IPS-20b (cell line): ENCODE data around the gene ANAPC2.
A peak's percentile ranks its signal among the peaks of the same experiment; 100 is the strongest.

ENCODE experiments used
- H3K27ac ChIP-seq: one replicate; pipeline ENCODE4 v1.5.1; 2013; ENCODE audit warnings: low read length
- H3K27me3 ChIP-seq: 2 replicates; pipeline ENCODE4 v1.6.1; 2013; ENCODE audit warnings: mild to moderate bottlenecking, low read length, inconsistent platforms; ENCODE audit not compliant: insufficient read depth
- H3K36me3 ChIP-seq: 2 replicates; pipeline ENCODE4 v1.6.1; 2013; ENCODE audit warnings: low read depth, mild to moderate bottlenecking, inconsistent platforms, low read length, moderate library complexity; ENCODE audit not compliant: insufficient read depth
- H3K4me1 ChIP-seq: 2 replicates; pipeline ENCODE4 v1.6.1; 2013; ENCODE audit warnings: mild to moderate bottlenecking, control low read depth, inconsistent platforms, low read length, moderate library complexity; ENCODE audit not compliant: insufficient read depth
- H3K4me3 ChIP-seq: 2 replicates; pipeline ENCODE4 v1.5.1; 2013; ENCODE audit warnings: mild to moderate bottlenecking, low read length, inconsistent platforms
- H3K9ac ChIP-seq: 2 replicates; pipeline ENCODE4 v1.6.1; 2013; ENCODE audit warnings: low read depth, mild to moderate bottlenecking, inconsistent platforms, low read length, moderate library complexity
- H3K9me3 ChIP-seq: 2 replicates; pipeline ENCODE4 v1.6.1; 2013; ENCODE audit warnings: mild to moderate bottlenecking, low read depth, low read length, inconsistent platforms; ENCODE audit not compliant: insufficient read depth

ANAPC2 gene

DNA sequence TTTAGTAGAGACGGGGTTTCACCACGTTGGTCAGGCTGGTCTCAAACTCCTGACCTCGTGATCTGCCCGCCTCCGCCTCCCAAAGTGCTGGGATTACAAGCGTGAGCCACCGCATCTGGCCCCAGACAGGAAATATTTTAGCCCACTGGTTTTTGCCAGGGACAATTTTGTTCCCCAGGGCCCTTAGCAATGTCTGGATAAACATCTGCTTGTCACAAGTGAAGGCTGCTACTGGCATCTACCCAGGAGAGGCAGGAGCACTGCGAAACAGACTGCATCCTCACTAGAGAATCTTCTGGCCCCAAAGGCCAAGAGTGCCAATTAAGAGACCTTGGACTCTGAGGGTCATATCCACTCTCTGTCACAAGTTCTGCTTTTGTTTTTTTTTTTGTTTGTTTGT lies 14.6 kb upstream of the ANAPC2 start:
- Histone ChIP-seq H3K36me3 (peaks cover 10% of the 10 kb centered on the region; the same call in 1 of the 2 replicates), H3K9ac (no peak overlapping the region), H3K27ac (no peak overlapping the region), H3K27me3 (no peaks in the 10 kb centered on the region), H3K4me3 (no peak overlapping the region), H3K4me1 (peaks cover 9% of the 10 kb centered on the region), H3K9me3 (no peaks in the 10 kb centered on the region)

DNA sequence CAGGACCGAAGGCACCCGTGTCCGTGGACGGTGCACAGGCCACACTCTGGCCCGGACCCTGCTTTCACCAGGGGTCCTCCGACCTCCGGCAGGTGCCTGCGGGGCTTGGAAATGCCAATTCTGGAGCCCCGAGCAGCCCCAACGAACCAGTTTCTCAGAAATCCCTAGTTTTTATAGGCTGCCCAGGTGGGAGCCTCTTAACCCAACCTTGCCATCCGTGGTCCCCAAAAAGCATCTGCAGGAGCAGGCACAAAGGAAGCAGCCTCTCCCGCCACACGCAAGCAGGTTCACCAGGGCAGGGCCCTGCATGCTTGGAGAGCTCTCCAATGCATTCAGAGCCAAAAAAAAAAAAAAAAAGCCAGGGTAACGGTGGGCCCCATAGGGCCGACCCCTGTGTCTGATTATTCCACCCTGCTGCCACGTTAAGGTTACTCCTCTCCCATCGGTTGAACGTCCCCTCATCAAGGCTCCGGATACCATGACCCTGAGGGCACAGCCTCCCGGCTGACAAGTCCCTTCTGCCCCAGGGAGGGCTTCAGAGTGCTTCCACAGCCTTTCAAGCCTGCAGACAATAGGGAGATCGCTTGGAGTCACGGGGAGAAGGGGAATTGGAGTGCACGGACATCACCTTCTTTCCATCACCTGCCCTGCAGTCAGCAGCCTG lies 13.0 kb upstream of the ANAPC2 start:
- H3K9ac ChIP-seq: peak overlapping the region; percentile 88
- H3K9me3 ChIP-seq: no peaks in the 10 kb centered on the region
- H3K4me3 ChIP-seq: peak overlapping the region; percentile 87
- peak overlapping the region; percentile 55 for H3K27ac ChIP-seq
- H3K4me1 ChIP-seq: peaks cover 5% of the 10 kb centered on the region
- no peaks in the 10 kb centered on the region for H3K27me3 ChIP-seq
- H3K36me3 ChIP-seq: no peaks in the 10 kb centered on the region

DNA sequence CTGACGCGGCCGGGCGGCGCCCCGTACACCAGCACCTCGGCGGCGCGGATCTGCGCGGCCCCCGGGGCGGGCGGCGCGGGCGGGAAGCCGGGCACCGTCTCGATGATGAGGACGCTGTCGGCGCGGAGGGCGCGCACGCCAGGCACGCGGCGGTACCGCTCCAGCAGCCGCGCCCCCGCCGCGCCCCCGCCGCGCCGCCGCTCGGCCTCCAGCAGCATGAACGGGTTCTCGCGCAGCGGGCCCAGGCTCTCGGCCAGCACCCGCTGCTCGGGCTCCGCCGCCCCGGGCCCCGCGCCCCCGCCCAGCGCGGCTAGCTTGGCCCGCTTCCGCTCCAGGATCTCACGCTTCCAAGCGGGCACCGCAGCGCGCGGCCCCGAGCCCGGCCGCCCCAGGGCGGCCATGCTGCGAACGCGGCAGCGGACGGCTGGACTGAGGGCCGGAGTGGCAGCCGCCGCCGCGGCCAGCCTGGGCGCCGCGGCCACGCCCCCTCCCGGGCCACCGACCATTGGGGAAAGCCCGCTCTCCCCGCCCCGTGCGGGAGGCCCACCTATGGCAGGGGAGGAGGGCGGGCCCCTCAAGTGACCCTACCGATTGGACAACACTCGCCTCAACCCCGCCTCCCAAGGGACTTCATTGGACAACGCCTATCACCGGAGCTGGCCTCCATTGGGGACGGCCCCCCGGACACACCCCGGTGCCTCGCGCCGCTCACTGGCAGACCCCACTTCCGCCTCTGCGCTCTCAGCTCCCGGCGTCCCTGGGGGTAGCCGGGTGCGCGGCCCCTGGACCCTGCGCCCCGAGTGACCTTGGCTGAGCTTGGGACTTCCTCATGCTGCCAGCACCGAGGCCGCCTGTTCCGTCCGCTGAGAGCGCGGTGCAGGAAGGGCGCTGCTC lies 12.2 kb upstream of the ANAPC2 start, which contains the start of gene TPRN:
Gene TPRN (minus strand): TSS at position 431 of the 894 bp plus-strand sequence. CDS start 30 bp downstream, at position 401.
- no peaks in the 10 kb centered on the region for H3K36me3 ChIP-seq
- H3K4me3 ChIP-seq: peak within 1 kb of the TSS; percentile 87
- H3K27me3 ChIP-seq: no peaks in the 10 kb centered on the region
- peak within 1 kb of the TSS; percentile 88 for H3K9ac ChIP-seq
- peaks cover 2% of the 10 kb centered on the region; the same call in 1 of the 2 replicates for H3K4me1 ChIP-seq
- no peaks in the 10 kb centered on the region for H3K9me3 ChIP-seq
- H3K27ac ChIP-seq: peak within 1 kb of the TSS; percentile 55

DNA sequence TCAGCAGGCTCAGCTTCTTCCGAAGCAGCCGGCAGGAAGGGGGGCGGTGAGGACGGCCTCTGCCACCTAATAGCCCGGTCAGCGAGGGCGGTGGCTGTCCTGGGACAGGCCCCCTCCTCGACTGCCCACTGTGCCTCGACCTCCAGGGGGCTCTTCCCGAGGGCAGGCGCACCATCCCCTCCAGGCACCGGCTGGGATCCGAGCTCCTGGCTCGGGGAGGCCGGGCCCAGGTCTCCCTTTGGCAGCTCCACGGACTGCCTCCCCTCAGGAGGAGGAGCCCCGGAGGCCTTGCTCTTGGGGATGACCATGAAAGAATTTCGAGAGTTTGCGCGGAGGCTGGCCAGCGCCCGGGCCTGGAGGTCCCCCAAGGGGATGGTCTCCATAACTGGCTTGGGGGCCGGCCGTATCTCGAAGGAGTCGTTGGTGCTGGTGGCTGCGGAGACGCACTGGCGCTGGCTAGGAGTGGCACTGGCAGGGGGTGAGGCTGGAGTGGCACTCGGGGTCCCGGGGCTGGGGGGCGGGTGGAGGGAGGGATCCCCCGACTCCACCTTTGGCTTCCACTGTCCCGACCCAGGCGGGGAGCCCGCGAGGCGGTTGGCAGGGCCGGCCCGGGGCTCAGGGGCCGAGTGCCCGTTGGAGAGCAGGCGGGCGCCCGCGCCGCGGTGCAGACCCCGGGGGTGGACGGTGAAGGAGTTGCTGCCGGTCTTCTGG lies 11.2 kb upstream of the ANAPC2 start:
- Histone ChIP-seq H3K4me1 (peaks cover 2% of the 10 kb centered on the region; the same call in 1 of the 2 replicates), H3K9me3 (no peaks in the 10 kb centered on the region), H3K27ac (no peak overlapping the region), H3K27me3 (no peaks in the 10 kb centered on the region), H3K4me3 (peak overlapping the region; percentile 49; the same call in 1 of the 2 replicates), H3K9ac (no peak overlapping the region), H3K36me3 (no peaks in the 10 kb centered on the region)

DNA sequence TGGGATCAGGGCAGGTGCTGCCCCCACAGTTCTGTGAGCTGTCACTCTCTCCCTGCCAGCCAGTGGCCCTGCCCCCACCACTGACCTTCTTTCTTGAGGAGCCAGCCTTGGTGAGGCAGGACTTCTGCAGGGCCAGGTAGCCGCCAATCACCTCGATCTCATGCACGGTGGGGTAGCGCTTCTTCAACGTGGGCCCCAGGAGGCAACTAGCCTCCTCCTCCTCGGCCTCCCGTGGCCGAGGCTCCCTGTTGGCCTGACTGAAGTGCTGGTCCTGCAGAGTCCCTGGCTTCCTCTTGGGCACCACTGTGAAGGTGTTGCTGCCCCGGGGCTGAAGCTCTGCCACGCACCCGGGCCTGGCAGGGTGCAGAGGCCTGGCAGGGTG lies 10.5 kb upstream of the ANAPC2 start:
- Histone ChIP-seq H3K36me3 (no peaks in the 10 kb centered on the region), H3K27me3 (no peaks in the 10 kb centered on the region), H3K4me1 (0 out of 2 replicates have a peak, but pooled peaks cover 2% of the 10 kb centered on the region), H3K9ac (no peak overlapping the region), H3K9me3 (no peaks in the 10 kb centered on the region), H3K27ac (no peak overlapping the region), H3K4me3 (no peak overlapping the region; the same call in 1 of the 2 replicates)

DNA sequence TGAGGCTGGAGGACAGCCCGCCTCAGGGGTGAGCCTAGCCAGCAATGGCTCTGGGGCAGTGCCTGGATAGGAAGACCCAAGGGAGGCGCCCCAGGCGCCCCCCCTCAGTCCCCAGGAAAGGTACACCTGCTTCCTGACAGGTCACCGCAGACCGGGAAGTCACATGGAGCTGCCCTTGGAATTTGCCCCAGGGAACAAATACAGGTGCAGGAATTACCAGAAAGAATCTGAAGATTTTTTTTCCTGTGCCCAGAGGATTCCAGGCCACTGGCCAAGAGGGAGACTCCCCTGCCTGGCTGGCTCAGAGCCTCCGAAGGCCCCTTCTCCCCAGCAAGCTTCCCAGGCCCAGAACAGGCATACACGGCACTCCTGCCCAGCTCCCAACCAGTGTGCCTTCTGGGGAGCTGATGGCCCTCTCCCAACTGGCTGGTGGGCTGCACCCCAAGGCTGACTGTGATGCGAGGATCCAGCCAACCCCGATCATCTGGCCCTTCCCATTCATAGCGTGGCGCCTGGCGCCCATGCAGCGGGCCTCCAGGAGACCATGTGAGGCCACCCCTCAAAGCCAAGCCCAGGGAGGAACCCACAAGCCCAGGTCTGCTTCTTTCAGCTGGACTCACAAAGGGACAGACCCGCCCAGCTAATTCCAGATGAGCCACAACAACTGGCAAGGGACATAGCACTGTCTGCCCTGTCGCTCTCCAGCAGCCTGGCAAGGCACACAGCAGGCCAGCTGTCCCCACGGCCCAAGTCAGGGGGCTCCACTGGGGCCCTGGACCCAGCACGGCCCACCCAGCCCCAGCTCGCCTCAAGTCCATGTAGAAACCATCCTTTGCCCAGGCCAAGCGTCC lies 9.9 kb upstream of the ANAPC2 start:
- Histone ChIP-seq H3K36me3 (no peaks in the 10 kb centered on the region), H3K4me3 (no peak overlapping the region), H3K9ac (no peak overlapping the region), H3K9me3 (no peaks in the 10 kb centered on the region), H3K27me3 (no peaks in the 10 kb centered on the region), H3K27ac (no peak overlapping the region), H3K4me1 (0 out of 2 replicates have a peak, but pooled peaks cover 2% of the 10 kb centered on the region)

DNA sequence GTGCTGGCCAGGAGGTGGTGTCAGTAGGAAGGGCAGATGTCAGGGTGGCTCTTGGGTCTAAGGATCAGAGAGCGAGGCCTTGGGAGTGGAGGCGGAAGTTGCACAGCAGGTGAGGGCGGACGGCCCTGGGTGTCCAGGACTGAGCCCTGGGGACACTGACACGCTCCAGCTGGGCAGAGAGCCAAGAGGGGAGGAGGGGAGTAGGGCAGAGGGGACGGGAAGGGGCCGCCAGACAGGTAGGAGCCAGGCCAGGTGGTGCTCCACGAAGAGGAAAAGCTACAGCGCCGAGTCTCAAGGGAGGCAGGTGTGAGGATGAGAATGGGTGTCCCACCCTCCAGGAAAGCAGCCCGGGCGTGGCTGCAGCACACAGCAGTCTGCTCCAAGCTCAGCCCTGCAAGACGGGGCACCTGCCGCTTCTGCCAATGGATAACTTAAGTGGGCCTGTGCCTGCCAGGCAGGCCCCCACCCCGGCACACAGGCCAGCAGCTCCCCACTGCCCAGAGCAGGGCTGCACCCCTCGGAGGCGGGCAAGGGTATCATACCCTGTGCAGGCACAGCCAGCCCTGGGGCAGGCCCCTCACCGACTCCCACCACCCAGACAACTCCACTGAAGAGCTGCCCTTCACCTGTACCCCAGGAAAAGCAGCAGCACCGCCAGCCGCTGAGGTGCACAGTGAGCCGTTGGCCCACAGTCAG lies 7.3 kb upstream of the ANAPC2 start:
- Histone ChIP-seq H3K27me3 (no peaks in the 10 kb centered on the region), H3K36me3 (peaks cover 4% of the 10 kb centered on the region; the same call in 1 of the 2 replicates), H3K4me1 (no peaks in the 10 kb centered on the region), H3K9me3 (no peaks in the 10 kb centered on the region), H3K9ac (no peak overlapping the region), H3K4me3 (no peak overlapping the region), H3K27ac (no peak overlapping the region)

DNA sequence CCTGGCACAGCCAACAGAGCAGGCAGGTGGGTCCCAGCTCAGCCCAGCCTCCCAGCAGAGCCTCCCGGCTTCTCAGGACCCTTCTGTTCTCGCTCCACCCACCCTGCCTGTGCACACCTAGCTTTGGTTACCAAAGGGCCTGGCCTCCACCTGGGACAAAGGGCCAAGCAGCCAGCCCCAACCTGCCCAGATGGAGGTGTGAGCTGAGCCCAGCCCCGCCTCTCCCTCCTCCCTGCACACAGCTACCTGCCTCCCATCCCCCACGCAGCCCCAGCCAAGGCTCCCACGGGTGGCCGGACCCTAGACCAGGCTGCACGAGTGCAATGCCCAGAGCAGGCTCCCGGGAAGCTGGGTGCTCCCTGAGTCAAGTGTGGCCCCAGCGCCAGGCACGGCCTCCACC lies 6.5 kb upstream of the ANAPC2 start:
- H3K27ac ChIP-seq: no peak overlapping the region
- H3K4me3 ChIP-seq: no peak overlapping the region
- H3K36me3 ChIP-seq: peaks cover 4% of the 10 kb centered on the region; the same call in 1 of the 2 replicates
- no peak overlapping the region for H3K9ac ChIP-seq
- no peaks in the 10 kb centered on the region for H3K9me3 ChIP-seq
- no peaks in the 10 kb centered on the region for H3K27me3 ChIP-seq
- no peaks in the 10 kb centered on the region for H3K4me1 ChIP-seq

DNA sequence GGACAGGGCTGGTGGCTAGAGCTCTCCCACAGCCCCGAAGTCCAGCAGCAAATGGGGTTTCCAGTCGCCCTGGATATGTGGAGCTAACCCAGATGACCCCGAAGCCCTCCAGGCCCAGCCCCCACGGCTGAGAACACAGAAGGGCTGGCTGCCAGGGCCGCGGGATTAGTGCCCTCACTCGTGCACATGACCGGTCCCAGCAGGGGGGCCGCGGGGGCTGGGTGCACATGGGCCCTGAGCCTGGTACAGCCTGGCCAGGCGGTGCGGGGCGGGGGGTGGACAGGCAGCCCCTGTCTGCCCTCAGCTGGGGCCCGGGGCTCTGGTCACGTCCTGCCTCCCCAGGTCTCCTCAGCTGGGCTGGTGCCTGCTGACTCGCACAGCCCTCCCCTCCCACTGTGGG lies 6.0 kb upstream of the ANAPC2 start:
- no peaks in the 10 kb centered on the region for H3K27me3 ChIP-seq
- H3K4me1 ChIP-seq: peaks cover 4% of the 10 kb centered on the region; the same call in 1 of the 2 replicates
- H3K4me3 ChIP-seq: no peak overlapping the region
- H3K27ac ChIP-seq: no peak overlapping the region
- H3K9me3 ChIP-seq: no peaks in the 10 kb centered on the region
- H3K36me3 ChIP-seq: peaks cover 4% of the 10 kb centered on the region; the same call in 1 of the 2 replicates
- no peak overlapping the region for H3K9ac ChIP-seq

DNA sequence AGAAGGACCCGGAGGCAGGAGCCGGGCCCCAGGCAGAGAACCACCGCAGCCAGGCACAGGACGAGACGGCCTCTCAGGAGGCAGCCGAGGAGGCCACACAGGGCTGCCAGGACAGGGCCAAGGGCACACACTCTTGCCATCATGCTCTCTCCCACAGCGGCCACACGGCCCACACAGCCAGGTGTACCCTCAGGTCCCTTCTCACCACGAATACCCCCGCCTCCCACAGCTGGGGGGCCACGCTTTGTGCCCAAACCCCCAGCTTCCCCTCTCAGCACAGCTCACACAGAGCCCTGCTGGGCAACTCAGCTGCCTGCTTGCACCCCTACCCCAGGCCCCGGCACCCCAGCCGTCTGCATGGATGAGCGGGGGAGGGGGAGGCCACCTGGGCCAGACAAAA lies 5.4 kb upstream of the ANAPC2 start:
- Histone ChIP-seq H3K27ac (no peak overlapping the region), H3K27me3 (no peaks in the 10 kb centered on the region), H3K36me3 (peaks cover 4% of the 10 kb centered on the region; the same call in 1 of the 2 replicates), H3K9me3 (no peaks in the 10 kb centered on the region), H3K9ac (no peak overlapping the region), H3K4me3 (no peak overlapping the region), H3K4me1 (peaks cover 5% of the 10 kb centered on the region; the same call in 1 of the 2 replicates)
